ENCODE data around the gene SCO1.
A peak's percentile ranks its signal among the peaks of the same experiment; 100 is the strongest.
"Not testable (repeated sequence)": the region's sequence is repeated elsewhere in the genome, so short reads cannot be mapped to it uniquely, and the experiment has no call there.

SCO1 gene

GRCh38 chr17:10728331-10728892, 31.1 kb upstream of the SCO1 start:
- no peak overlapping the region for H3K4me3 ChIP-seq

GRCh38 chr17:10727192-10727591, 29.9 kb upstream of the SCO1 start:
- H3K27ac ChIP-seq: no peak overlapping the region

More at GRCh38 chr17:10728331-10728892, 31.1 kb upstream of the SCO1 start:
- peak overlapping the region in 6 of 21 experiments; percentile 79 to 94 (median 92) for H3K27ac ChIP-seq

DNA sequence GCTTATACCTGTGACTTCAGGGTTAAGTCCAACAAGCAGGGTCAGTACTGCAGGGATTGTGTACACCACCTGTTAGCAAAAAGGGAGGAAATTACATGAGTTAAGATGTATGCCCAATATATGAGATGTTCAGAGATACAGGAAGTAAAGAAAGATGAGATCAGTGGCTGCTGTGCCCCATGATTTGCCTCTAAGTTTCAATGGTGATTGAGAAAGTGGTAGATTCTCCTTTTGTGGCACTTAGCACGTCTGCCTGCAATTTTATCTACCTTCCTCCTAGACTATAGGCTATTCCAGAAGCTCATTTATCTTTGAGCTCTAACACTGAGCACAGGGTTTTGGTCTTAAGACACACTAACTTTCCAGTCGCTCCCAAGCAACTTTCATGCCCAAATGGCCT, 28.9 kb upstream of the SCO1 start:
- no peak overlapping the region for H3K4me3 ChIP-seq
- no peak overlapping the region for H3K27ac ChIP-seq

More at GRCh38 chr17:10727192-10727591, 29.9 kb upstream of the SCO1 start:
- no peak overlapping the region for H3K4me3 ChIP-seq

DNA sequence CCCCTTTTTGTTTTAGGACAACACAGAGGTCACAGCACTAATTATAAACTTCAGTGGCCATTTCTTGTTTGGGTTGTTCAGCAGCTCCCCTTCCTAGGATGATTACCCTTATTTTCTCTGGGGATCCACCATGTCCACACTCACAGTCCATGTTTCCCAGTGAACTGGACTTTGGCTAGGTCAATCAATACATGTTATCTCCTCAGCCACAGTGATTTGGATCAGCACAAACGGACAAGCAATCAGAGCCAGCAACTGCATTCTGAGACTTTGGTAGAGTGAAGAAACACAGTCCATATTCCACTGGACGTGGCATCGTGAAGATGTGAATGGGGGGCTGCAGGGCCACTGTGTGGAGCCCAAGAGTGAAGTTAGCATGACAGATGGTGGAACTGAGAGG, 27.9 kb upstream of the SCO1 start:
- Histone ChIP-seq H3K4me3 (no peak overlapping the region), H3K27ac (no peak overlapping the region)

GRCh38 chr17:10724546-10725195, 27.3 kb upstream of the SCO1 start:
- Histone ChIP-seq H3K27ac (no peak overlapping the region), H3K4me3 (no peak overlapping the region)

DNA sequence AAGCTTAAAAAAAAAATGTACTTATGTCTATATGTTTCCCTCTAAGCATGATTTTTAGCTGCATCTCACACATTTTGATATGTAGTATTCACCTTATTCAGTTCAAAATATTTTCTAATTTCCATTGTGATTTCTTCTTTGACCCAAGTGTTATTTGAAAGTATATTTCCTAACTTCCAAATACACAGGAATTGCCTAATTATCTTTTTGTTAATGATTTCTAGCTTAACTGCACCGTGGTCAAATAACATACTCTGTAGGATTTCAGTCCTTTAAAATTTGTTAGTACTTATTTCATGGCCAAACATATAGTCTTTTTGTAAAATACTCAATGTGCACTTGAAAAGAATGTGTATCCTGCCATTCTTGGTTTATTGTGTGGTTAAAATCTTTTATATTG, 21.2 kb upstream of the SCO1 start:
- Histone ChIP-seq H3K27ac (no peak overlapping the region), H3K4me3 (no peak overlapping the region)

- Histone ChIP-seq H3K4me3 (no peak overlapping the region), H3K27ac (no peak overlapping the region)
Observed at GRCh38 chr17:10716218-10716617, 18.9 kb upstream of the SCO1 start.

GRCh38 chr17:10713318-10713717, 16.0 kb upstream of the SCO1 start:
- H3K27ac ChIP-seq: no peak overlapping the region
- H3K4me3 ChIP-seq: no peak overlapping the region

GRCh38 chr17:10705727-10706126, 8.4 kb upstream of the SCO1 start:
- no peak overlapping the region for H3K4me3 ChIP-seq
- H3K27ac ChIP-seq: no peak overlapping the region

GRCh38 chr17:10702574-10702973, 5.2 kb upstream of the SCO1 start:
- Histone ChIP-seq H3K27ac (no peak overlapping the region), H3K4me3 (no peak overlapping the region)

DNA sequence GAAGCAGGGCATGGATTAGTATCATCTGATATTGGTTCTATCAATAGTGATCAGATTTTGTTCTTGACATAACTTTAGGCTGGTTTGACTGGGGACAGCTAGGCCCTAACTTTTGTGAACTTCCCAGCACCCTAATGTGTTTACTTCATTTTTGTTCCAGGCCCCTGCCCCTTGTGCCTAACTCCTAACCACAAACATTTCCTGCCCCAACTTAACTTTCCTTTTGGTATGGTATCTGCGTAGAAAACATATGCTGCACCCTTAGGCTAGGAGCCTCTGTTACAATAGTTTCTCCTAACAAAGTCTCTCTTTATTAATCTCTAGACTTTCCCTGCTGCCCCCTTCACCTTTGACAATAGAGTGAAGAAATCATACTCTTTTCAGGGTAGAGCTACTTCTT, 2.5 kb upstream of the SCO1 start:
- Histone ChIP-seq H3K4me3 (no peak overlapping the region), H3K27ac (peak overlapping the region in 1 of 21 experiments; percentile 6)

- Histone ChIP-seq H3K27ac (peak overlapping the region in 20 of 21 experiments; percentile 84 to 99 (median 94)), H3K4me3 (peak overlapping the region; percentile 64 to 100 (median 97))
Observed at GRCh38 chr17:10698096-10698818, 924 bp upstream of the SCO1 start.

DNA sequence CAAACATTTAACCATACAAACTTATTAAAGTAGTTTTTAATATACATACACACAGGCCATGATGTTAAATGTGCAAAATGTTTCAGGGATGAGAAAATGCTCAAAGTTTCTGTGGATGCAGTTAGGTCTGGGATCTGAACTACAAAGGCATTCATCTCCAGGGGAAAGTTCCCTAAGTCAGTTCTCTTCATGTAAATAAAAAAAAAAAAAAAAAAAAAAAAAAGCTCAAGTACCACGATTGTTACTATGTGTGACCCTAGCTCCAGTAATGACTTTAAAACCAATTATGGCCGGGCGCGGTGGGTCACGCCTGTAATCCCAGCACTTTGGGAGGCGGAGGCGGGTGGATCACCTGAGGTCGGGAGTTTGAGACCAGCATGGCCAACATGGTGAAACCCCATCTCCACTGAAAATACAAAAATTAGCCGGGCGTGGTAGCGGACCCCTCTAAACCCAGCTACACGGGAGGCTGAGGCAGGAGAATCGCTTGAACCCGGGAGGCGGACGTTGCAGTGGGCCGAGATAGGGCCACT, 1.4 kb downstream of the SCO1 start:
- H3K4me3 ChIP-seq: peak overlapping the region in 3 of 7 experiments; percentile 93 to 98 (median 97)
- not testable (repeated sequence) for H3K27ac ChIP-seq

GRCh38 chr17:10687499-10687898, 9.8 kb downstream of the SCO1 start:
- Histone ChIP-seq H3K4me3 (no peak overlapping the region), H3K27ac (no peak overlapping the region)

- no peak overlapping the region for H3K27ac ChIP-seq
- no peak overlapping the region for H3K4me3 ChIP-seq
Observed at GRCh38 chr17:10683853-10684252, 13.5 kb downstream of the SCO1 start.

- Histone ChIP-seq H3K27ac (no peak overlapping the region), H3K4me3 (no peak overlapping the region)
Observed at GRCh38 chr17:10681866-10682446, 15.4 kb downstream of the SCO1 start.

DNA sequence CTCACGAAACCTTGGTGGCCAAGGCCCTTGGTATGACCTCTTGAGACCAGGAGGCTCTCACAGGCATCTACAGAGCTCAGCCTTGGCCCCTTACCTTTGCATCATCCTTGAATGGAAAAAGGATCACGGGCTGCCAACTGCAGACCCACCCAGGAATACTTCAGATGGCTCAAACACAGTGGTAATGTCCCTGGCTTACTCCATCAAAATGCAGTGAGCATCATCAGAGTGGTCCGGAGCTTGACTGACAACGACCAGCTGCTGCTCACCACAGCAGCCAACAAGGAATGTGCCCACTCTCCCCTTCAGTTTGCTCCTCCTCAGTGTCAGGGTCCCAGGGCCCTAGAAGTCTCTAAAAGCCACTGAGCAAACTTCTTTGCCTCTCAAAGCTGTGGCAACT, 22.6 kb downstream of the SCO1 start:
- H3K27ac ChIP-seq: no peak overlapping the region
- no peak overlapping the region for H3K4me3 ChIP-seq

- no peak overlapping the region for H3K27ac ChIP-seq
- no peak overlapping the region for H3K4me3 ChIP-seq
Observed at GRCh38 chr17:10673312-10673711, 24.0 kb downstream of the SCO1 start.

- Histone ChIP-seq H3K27ac (no peak overlapping the region), H3K4me3 (no peak overlapping the region)
Observed at GRCh38 chr17:10668775-10669174, 28.6 kb downstream of the SCO1 start.

GRCh38 chr17:10666906-10667305, 30.4 kb downstream of the SCO1 start:
- H3K4me3 ChIP-seq: no peak overlapping the region
- H3K27ac ChIP-seq: no peak overlapping the region

GRCh38 chr17:10664571-10664970, 32.8 kb downstream of the SCO1 start:
- Histone ChIP-seq H3K27ac (no peak overlapping the region), H3K4me3 (no peak overlapping the region)
